ENCODE data around the gene NTSR2. TPM values are rescaled to one million over a fixed set of nuclear protein-coding genes. Genes with fewer than 3 reads are reported as not detected.

The NTSR2 gene
- total and polyA plus RNA-seq, 8 donors, result not detected

- no peak for DNase-seq
- FAIRE-seq, result no peak
Observed at GRCh38 chr2:11612553-11613215, 57.3 kb downstream of the NTSR2 start.

DNA sequence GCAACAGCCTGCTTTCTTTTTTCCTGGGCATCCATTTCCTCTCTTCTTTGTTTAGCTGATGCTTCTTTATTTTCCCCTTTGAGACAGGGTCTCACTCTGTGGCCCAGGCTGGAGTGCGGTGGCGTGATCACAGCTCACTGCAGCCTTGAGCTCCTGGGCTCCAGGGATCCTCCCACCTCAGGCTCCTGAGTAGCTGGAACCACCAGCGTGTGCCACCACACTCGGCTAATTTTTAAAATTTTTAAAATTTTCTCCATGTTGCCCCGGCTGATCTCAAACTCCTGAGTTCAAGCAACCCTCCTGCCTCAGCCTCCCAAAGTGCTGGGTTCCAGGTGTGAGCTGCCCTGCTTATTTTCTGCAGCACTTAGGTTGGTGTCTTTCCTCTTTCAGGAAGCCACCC lies 58.7 kb downstream of the NTSR2 start:
- TF ChIP-seq CTCF (IDR thresholded peaks at IDR 0.05), result no peak
- no peaks in the 10 kb centered on the region for H3K4me1 ChIP-seq
- no peak for DNase-seq
- H3K4me3 ChIP-seq, result no peak overlapping the region
- no peak overlapping the region for H3K27ac ChIP-seq
- H3K27me3 ChIP-seq, result no peaks in the 10 kb centered on the region
- no peak for FAIRE-seq
- intact Hi-C loops (cut with DNase I), result no loop called here
- 90 to 93% methylated on average over 5 of the region's 5 CpGs for WGBS, 2 donors
- H3K9me3 ChIP-seq, result no peaks in the 10 kb centered on the region
- H3K36me3 ChIP-seq, result no peaks in the 10 kb centered on the region
- no peak for ATAC-seq

More at GRCh38 chr2:11612553-11613215, 57.3 kb downstream of the NTSR2 start:
- intact Hi-C loops (cut with DNase I), result no loop called here
- Histone ChIP-seq H3K9me3 (no peaks in the 10 kb centered on the region), H3K27ac (no peak overlapping the region), H3K4me3 (no peak overlapping the region), H3K36me3 (no peaks in the 10 kb centered on the region), H3K4me1 (no peaks in the 10 kb centered on the region), H3K27me3 (no peaks in the 10 kb centered on the region)
- WGBS, 2 donors, result 90 to 94% methylated on average over 20 of the region's 20 CpGs
- no peak for ATAC-seq
- no peak for TF ChIP-seq CTCF (IDR thresholded peaks at IDR 0.05)

DNA sequence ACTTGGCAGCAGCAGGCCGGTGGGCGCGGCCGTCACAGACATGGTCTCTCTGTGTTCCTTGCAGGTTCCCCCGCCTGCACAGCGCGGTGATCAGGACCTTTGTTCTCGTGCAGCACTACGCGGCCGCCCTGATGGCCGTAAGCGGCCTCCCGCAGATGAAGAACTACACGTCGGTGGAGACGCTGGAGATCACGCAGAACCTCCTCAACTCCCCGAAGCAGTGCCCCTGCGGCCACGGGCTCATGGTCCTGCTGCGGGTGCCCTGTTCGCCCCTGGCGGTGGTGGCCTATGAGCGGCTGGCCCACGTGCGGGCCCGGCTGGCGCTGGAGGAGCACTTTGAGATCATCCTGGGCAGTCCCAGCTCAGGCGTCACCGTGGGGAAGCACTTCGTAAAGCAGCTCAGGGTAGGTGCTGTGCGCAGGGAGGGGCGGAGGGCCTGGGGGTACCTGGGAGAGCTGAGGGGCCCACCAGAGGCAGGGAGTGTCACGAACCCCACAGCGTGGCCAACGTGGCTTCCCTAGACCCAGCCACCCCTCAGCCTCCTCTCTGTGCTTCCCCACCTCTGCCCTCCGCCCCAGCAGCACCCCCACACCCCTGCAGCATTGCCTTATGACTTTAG lies 59.3 kb downstream of the NTSR2 start:
- Histone ChIP-seq H3K27ac (no peak overlapping the region), H3K36me3 (no peaks in the 10 kb centered on the region), H3K27me3 (no peaks in the 10 kb centered on the region), H3K4me3 (no peak overlapping the region), H3K9me3 (no peaks in the 10 kb centered on the region), H3K4me1 (no peaks in the 10 kb centered on the region)
- no peak for ATAC-seq
- FAIRE-seq, result no peak
- intact Hi-C loops (cut with DNase I), result no loop called here
- WGBS, 2 donors, result 93 to 95% methylated on average over 38 of the region's 38 CpGs
- no peak for TF ChIP-seq CTCF (IDR thresholded peaks at IDR 0.05)
- DNase-seq, result no peak

Other genes with a start within 250 kb of the NTSR2 start
- 1 to 10 TPM; 3.0 to 6.1 (median 5.0) TPM for gene E2F6, start 204.0 kb downstream of the NTSR2 start, total RNA-seq
- gene E2F6, start 204.0 kb downstream of the NTSR2 start, polyA plus RNA-seq, result 1 to 10 TPM; 4.7 to 9.6 TPM
- gene GREB1, start 136.2 kb downstream of the NTSR2 start, total RNA-seq, result 10 to 100 TPM in 1 of 6 donors, 1 to 10 TPM in 5; 3.5 to 16.1 (median 5.6) TPM
- gene GREB1, start 136.2 kb downstream of the NTSR2 start, polyA plus RNA-seq, result 1 to 10 TPM; 6.2 to 6.8 TPM
- gene LPIN1, start 76.4 kb upstream of the NTSR2 start, total RNA-seq, result 10 to 100 TPM in 3 of 6 donors, 1 to 10 TPM in 3; 7.4 to 16.5 (median 10.0) TPM
- 1 to 10 TPM; 7.7 to 10.0 TPM for gene LPIN1, start 76.4 kb upstream of the NTSR2 start, polyA plus RNA-seq